Fibroblast of mammary gland (primary cell): ENCODE measurements around the gene UPF1.
A peak's percentile ranks its signal among the peaks of the same experiment; 100 is the strongest.

Experiments used
- DNase-seq: peaks from one replicate; pipeline ENCODE4 v3.0.0-alpha.2; 2010; ENCODE audit warnings: low read depth
- H3K4me3 ChIP-seq: 2 replicates; pipeline ENCODE4 v1.5.1; 2011; ENCODE audit warnings: low read depth, mild to moderate bottlenecking, low read length, moderate library complexity; ENCODE audit not compliant: control insufficient read depth
- TF ChIP-seq, protein P1 (sequence below): conservative IDR thresholded peaks from 2 replicates; pipeline ENCODE4 v1.5.1; 2011; ENCODE audit warnings: low read depth, low read length, inconsistent platforms; ENCODE audit not compliant: control insufficient read depth, insufficient read depth

UPF1 gene

DNA sequence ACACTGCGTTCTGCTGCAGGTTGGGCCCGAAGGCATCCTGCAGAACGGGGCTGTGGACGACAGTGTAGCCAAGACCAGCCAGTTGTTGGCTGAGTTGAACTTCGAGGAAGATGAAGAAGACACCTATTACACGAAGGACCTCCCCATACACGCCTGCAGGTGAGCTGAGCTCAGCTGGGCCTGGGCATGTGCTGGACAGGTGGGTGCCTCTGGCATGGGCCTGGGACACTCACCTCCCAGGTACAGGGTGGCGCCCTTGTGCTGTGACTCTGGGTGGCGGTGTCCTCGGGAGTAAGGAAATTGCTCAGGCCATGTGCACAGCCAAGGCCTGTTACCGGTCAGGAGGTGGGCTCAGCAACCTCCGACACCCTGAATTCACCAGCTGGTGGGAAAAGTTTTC is 14.2 kb downstream of the UPF1 start:
- TF ChIP-seq, protein P1, sequence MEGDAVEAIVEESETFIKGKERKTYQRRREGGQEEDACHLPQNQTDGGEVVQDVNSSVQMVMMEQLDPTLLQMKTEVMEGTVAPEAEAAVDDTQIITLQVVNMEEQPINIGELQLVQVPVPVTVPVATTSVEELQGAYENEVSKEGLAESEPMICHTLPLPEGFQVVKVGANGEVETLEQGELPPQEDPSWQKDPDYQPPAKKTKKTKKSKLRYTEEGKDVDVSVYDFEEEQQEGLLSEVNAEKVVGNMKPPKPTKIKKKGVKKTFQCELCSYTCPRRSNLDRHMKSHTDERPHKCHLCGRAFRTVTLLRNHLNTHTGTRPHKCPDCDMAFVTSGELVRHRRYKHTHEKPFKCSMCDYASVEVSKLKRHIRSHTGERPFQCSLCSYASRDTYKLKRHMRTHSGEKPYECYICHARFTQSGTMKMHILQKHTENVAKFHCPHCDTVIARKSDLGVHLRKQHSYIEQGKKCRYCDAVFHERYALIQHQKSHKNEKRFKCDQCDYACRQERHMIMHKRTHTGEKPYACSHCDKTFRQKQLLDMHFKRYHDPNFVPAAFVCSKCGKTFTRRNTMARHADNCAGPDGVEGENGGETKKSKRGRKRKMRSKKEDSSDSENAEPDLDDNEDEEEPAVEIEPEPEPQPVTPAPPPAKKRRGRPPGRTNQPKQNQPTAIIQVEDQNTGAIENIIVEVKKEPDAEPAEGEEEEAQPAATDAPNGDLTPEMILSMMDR: no peak
- DNase-seq: no peak
- no peak overlapping the region for H3K4me3 ChIP-seq

DNA sequence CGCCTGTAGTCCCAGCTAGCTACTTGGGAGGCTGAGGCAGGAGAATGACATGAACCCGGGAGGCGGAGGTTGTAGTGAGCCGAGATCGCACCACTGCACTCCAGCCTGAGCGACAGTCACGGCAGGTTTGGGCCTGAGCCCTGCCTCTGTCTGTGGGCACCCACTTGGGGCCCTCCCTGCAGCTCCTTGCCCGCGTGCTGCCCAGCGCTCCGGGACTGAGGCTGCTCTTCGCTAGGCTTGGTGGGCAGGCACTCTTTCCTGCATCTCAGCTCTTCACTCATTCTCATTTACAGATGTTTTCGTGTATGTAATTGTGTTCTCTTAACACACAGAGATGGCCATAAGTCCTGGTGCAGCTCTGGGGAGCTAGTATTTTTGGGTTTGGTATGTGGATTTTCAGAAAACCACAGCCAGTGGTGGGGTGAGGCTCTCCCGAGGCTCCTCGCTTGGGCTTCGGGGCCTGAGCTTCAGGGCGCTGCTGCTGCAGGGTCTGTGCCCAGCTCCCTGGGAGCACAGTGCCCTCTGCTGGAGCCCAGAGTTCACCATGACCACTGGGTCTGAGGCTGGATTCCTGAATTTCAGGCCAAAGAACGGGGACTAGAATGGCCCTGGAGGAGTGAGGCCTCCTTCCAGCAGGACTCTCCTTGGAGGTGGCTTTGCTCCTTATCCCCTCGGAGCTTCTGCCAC is 15.2 kb downstream of the UPF1 start:
- DNase-seq: peak; percentile 82
- TF ChIP-seq, protein P1: peak; percentile 88
- H3K4me3 ChIP-seq: no peak overlapping the region

DNA sequence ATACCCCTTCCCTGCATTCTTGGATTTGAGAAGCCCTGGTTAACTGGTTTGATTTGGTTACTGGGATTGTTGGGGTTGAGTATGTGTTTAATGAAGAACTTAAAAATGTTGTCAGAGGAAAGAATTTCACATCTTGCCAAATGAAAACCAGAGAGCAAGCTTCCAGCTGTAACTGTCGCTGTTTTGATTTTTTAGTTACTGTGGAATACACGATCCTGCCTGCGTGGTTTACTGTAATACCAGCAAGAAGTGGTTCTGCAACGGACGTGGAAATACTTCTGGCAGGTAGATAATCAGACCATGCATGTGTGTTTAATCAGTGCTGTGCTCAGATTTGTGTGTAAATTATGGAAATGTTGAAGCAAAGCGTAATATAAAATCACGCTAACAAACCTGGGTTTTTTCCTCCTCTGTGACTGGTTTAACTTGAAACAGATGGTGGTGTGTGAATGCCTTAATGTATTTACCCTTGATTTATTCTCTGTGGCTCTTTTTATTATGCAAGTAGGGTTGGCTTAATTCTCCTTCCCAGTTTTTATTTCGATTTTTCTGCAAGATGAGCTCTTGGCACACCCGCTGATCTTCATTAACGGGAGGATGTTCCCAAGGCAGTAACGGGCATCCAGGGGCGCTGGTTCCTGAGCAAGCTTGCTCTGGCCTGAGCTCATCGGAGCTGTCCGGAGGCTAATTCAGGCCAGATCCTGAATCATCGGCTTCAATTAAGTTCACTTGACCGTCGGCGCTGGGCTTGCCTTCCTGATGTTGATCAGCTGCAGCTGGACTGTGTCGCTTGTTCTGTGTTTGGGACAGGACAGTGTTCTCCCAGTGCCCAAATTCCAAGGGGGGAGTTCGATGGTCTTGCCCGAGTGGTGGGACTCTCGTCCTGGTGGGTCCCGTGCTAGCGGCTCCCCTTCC is 16.0 kb downstream of the UPF1 start:
- H3K4me3 ChIP-seq: no peak overlapping the region
- TF ChIP-seq, protein P1: no peak
- DNase-seq: peak; percentile 93

DNA sequence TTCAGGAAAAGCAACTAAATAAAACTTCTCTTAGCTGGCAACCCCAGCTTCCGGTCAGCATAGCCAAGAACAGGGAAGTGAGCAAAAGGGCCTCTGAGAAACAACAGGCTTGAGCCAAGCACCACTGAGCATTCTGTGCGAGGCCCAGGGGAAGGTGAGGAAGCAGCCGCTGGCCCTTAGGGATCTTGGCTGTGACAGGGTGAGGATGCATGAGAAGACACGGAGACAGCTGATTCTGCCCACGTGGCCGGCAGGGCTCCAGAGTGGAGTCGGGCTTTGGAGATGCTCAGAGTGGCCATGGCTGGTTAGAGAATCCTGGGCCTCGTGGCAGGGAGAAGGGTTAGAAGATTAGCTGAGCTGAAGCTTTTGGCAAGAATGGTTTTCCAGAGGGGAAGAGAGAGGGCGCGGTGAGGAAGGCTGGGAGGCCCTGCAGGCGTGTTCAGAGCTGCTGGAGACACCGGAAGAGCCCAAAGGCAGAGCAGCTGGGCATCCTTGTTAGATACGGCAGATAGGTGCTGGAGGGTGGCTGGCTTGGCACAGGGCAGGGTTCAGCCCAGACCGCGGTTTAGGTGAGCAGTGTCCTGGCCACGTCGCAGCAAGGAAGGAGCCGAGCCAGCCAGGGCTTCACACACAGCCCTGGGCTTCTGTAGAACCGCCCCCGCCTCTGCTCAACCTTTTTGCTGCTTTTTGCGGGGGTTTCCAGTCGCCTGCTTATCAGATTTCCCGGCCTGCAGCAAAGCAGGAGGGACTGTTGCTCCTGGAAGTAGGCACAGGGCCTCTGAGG is 17.3 kb downstream of the UPF1 start:
- TF ChIP-seq, protein P1: no peak
- peak; percentile 90 for DNase-seq
- no peak overlapping the region for H3K4me3 ChIP-seq

DNA sequence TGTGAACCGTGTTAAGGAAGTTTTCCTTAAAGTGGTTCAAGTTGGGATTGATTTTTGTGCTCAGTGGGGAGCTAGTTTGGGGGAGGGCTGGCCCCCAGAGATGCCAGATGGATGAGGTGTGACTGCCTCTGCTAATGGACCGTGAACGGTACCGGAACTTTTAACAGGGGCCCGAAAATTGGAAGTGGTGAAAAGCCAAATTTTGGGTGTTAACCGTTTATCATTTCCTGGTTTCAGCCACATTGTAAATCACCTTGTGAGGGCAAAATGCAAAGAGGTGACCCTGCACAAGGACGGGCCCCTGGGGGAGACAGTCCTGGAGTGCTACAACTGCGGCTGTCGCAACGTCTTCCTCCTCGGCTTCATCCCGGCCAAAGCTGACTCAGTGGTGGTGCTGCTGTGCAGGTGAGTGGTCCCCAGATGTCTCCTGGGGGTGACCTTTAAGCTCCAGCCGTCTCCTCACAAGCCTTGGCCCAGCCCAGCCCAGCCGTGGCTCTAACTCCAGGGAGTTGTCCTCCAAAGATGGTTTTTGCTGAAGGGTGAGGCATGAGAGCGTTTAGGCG is 18.2 kb downstream of the UPF1 start:
- TF ChIP-seq, protein P1: no peak
- DNase-seq: peak; percentile 29
- no peak overlapping the region for H3K4me3 ChIP-seq
